Umbilical cord (tissue), 2 donors: ENCODE results near the gene IL34. TPM values are rescaled to one million over a fixed set of nuclear protein-coding genes. Genes with fewer than 3 reads are reported as not detected.
"Not testable (repeated sequence)": the region's sequence is repeated elsewhere in the genome, so short reads cannot be mapped to it uniquely, and the experiment has no call there.

Experiments
- DNase-seq: peaks from one replicate; pipeline ENCODE4 v3.0.0-alpha.2; 2015; ENCODE audit warnings: low spot score
- total RNA-seq: library from RNA; depleted of rRNA; stranded (reverse); fragments of >200 nt; gene quantifications from one replicate; pipeline ENCODE4 v1.2.3, GENCODE V29; 2014; ENCODE audit warnings: low replicate concordance; ENCODE audit not compliant: insufficient read depth

Gene IL34
- total RNA-seq, 1 donor from 2014 or later, result 22.6 TPM

DNA sequence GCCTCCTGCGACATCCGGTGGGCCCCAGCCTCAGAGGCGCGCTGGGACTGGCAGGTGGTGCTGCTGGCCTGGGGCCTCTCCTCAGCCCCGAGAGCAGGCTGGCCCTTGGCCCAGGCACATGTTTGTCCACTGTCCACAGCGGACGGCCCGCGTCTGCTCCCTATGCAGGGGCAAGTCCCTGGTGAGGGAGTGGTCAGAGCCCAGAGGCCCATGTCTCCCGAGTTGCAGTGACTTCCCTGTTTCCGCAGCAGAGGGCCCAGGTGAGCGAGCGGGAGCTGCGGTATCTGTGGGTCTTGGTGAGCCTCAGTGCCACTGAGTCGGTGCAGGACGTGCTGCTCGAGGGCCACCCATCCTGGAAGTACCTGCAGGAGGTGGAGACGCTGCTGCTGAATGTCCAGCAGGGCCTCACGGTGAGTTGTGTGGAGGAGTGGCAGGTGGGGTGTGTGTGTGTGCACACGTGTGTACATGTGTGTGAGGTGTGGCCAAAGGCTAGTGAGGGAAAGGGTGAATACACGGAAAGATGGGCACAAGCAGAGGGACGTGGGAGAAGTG, 10.4 kb downstream of the IL34 start:
- DNase-seq, result no peak

GRCh38 chr16:70657956-70658355, 11.6 kb downstream of the IL34 start:
- no peak for DNase-seq

- DNase-seq, result no peak
These were observed 12.6 kb downstream of the IL34 start for GRCh38 chr16:70658921-70659320.

GRCh38 chr16:70659546-70659945, 13.2 kb downstream of the IL34 start:
- DNase-seq, result no peak

- no peak for DNase-seq
These were observed 13.8 kb downstream of the IL34 start for GRCh38 chr16:70659953-70660671.

- no peak for DNase-seq
These were observed 14.5 kb downstream of the IL34 start for GRCh38 chr16:70660672-70661350.

DNA sequence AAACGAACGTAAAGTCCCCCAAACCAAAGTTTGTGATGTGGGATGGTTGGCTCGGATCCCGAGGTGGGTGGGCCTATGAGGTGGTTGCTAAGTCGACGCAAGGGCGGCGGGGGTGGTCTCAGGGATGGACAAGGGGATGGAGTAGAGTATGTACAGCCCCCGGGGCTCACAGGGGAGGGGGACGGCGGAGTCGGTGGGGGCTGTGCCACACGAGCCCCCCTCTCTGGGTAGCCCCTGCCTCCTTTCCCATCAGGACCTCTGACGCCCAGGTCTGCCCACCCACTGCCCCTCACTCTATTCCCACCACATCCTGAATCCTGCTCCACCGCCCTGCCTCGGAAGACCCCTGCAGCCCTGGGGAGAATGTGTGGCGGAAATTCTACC, 15.2 kb downstream of the IL34 start:
- no peak for DNase-seq

GRCh38 chr16:70661918-70662641, 15.7 kb downstream of the IL34 start:
- DNase-seq, result peak; percentile 21

GRCh38 chr16:70662991-70663523, 16.7 kb downstream of the IL34 start:
- no peak for DNase-seq

- DNase-seq, result no peak
These were observed 17.4 kb downstream of the IL34 start for GRCh38 chr16:70663524-70664324.

- no peak for DNase-seq
These were observed 18.2 kb downstream of the IL34 start for GRCh38 chr16:70664325-70665112.

DNA sequence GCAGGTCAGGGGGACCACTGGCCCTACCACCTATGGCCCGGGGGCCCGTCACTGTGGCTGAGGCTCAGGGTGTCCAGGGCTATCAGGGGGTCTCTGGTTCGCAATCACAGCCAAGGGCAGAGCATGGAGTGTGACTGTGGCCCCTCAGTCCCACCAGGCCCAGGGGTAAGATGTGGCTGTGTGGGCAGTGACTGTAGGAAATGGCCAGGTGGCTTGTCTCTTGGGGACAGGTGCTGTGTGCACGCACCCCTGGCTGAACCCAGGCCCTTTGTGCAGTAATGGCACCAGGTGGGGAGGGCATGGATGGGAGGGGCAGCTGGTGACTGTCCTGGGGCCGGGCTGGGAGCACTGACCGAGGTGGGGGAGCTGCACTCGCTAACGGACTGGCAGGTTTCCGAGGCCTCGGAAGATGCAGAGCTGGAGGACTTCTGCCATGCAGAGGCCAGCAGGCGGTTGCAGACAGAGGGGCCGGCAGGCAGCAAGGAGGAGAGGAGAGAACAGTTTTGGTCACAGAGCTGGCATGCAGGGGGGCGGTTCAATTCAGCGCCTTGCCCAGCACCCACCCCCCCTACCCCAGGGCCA, 18.8 kb downstream of the IL34 start:
- no peak for DNase-seq

DNA sequence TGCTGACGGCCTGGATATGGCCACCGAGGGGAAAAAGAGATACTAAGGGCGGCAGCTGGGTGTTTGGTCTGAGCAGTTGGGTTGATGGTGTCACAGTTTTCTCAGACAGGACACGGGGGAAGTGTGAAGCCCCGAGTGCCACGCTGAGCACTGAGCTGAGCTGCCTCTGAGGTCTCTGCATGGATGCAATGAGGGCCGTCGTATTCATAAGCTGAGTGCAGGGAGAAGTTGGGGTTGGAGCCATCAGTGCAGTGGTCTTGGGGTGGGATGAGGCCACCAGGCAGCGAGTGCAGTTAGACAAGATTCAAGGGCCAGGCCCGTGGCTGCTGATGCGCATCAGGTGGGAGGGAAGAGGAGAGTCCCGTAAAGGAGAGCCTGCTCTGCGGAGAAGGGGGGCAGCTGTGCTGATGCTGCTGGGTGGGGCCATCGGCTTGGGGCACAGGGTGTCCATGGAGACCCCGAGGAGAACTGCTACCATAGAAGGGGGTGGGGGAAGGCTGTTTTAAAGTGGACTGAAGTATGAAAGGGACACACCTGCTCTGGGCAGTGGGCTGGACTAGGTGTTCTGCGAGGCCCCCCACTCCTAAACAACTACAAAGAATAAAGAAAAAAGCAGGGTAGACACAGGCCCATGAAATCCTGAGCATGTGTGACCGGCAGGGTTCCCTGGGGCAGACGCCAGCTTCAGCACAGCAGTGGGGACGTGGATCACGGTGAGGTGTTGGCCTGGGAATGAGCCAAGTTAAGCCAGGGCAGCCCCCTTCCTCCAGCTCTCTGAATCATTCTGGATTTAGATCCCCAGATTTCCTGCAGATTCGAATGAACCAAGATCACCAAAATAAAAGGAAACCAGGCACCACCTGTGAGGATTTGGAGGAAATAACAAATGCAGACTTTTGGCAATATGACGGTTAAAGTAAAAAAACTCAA, 19.7 kb downstream of the IL34 start:
- DNase-seq, result no peak

- DNase-seq, result no peak
These were observed 23.8 kb downstream of the IL34 start for GRCh38 chr16:70670175-70670574.

GRCh38 chr16:70670938-70671337, 24.6 kb downstream of the IL34 start:
- not testable (repeated sequence) for DNase-seq

DNA sequence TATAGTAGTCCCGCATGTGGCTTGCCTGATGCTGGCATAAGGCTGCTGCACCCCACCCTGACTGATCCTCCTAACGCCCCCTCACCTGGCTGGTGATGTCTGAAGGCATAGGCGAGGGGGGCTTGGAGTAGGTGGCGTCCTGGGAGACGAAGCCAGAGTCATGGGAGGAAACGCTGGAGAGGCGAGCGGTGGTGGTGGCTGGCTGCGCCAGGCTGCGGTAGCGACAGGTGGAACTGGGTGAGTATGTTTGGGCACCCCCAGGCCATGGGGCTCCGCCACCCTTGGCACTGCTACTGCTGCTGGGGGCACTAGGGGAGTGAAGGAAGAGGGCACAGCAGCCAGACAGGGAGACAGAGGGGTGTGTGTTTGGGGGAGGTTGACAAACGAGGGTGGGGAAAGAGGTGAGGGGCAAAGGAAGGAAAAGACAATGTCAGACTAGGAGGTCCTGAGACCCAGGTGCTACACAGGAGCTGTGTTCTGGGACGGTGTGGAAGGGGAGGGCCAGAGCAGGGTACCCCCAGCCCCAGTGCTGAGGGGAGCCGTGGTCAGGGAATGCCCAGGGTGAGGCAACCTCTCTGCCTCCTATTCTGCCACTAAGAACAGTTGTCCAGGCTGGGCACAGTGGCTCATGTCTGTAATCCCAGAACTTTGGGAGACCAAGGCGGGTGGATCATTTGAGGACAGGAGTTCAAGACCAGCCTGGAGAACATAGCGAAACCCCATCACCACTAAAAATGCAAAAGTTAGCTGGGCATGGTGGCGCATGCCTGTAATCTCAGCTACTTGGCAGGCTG, 28.1 kb downstream of the IL34 start:
- DNase-seq, result no peak

DNA sequence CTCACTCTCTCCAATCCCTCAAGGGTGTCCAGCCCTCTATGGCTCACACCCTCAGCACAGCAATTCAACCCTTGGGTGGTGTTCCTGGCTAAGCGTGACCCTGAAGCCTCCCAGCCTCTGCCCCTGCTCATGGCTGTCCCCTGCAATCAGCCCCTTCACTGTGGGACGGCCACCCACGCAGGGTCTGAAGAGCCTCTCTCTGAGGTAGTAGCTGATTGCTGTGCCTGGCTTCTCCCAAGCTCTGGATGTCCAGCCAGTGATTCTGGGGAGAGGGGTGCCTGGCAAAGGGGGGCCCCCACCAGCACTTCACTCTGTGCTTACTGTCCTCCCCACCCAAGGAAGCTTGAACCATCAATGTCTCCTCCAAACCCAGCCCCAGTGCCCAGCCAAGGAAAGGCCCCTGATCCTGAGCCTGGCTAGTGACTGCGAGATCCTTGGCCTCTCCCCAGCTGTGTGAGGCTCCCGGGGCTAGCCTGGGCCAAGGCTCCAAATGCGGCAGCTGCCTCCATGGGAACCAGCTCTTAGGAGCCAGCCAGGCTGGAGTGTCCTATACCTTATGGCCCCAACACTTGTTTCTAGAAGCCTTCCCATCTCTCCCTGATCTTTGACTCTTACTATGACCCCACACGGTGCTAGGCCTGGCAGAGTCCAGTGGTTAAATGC, 29.6 kb downstream of the IL34 start:
- DNase-seq, result no peak
